ENCODE results near the gene HOXA2. TPM values are rescaled to one million over a fixed set of nuclear protein-coding genes. Genes with fewer than 3 reads are reported as not detected.

HOXA2 gene
- total RNA-seq, 1 donor from 2014 or later: not detected

DNA sequence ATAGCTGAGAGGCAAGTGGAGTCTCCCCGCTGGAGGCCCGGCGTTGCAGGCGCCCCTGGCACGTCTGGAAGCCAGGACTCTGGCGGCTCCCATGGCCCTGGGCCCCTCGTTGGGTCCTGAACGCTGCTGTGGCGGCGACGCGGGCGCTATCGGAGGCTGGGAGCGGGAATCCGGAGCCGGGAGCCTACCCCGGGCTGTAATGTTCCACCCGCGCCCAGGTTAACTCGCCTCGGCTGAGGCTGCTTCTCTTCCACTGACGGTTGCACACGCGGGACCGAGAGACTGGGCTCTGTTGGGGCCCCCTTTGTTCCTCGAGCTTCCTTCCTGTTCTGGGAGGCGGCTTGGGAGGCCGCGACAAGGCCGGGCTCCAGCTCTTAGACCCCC is 42.3 kb upstream of the HOXA2 start:
- Mint-ChIP-seq H3K4me1 (peaks cover 2% of the 10 kb centered on the region), H3K9me3 (no peaks in the 10 kb centered on the region), H3K27ac (no peak overlapping the region), H3K36me3 (ENCODE audit: low read depth) (no peaks in the 10 kb centered on the region), H3K27me3 (peaks cover 32% of the 10 kb centered on the region), H3K4me3 (no peak overlapping the region)
- DNase-seq: no peak
- intact Hi-C loops (cut with micrococcal nuclease): no loop called here

DNA sequence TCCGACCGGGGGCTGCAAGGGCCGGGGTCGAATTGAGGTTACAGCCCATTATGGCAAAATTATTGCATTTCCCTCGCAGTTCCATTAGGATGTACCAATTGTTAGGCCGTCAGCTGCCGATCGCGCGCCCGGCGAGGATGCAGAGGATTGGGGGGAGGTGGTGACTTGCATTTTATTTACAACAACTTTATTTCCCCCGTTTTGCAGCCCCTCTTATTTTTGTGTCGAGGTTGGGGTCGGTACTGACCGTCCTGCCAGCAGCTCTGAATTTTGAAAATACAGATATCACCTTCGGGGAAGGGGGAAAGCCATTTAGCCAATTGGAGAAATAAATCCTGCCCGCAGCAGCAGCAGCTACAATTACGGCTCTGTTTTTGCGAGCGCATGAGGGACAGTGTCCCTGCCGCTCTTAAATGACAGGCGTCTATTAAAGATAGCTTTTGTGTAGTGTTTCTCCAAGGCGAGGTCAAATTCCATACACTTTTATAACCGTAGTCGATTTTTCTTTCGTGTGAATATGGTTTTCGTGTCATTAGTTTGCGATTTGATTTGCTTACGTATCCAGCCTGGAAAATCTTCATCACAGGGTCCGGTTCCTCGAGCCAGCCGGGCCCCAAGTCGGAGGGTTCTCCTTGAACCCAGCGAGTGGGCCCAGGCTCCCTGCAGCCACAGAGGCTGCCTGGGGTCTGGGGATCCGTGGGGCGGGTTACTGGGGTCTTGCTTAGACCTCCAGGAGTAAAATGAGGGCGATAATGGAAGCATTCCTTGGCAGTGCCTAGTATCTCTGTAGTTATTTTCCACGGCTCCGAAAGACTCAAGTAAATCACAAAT is 41.7 kb upstream of the HOXA2 start:
- Mint-ChIP-seq H3K27me3 (peaks cover 27% of the 10 kb centered on the region), H3K4me1 (peaks cover 2% of the 10 kb centered on the region), H3K9me3 (no peaks in the 10 kb centered on the region), H3K36me3 (ENCODE audit: low read depth) (no peaks in the 10 kb centered on the region), H3K4me3 (no peak overlapping the region), H3K27ac (no peak overlapping the region)
- DNase-seq: no peak
- intact Hi-C loops (cut with micrococcal nuclease): no loop called here

DNA sequence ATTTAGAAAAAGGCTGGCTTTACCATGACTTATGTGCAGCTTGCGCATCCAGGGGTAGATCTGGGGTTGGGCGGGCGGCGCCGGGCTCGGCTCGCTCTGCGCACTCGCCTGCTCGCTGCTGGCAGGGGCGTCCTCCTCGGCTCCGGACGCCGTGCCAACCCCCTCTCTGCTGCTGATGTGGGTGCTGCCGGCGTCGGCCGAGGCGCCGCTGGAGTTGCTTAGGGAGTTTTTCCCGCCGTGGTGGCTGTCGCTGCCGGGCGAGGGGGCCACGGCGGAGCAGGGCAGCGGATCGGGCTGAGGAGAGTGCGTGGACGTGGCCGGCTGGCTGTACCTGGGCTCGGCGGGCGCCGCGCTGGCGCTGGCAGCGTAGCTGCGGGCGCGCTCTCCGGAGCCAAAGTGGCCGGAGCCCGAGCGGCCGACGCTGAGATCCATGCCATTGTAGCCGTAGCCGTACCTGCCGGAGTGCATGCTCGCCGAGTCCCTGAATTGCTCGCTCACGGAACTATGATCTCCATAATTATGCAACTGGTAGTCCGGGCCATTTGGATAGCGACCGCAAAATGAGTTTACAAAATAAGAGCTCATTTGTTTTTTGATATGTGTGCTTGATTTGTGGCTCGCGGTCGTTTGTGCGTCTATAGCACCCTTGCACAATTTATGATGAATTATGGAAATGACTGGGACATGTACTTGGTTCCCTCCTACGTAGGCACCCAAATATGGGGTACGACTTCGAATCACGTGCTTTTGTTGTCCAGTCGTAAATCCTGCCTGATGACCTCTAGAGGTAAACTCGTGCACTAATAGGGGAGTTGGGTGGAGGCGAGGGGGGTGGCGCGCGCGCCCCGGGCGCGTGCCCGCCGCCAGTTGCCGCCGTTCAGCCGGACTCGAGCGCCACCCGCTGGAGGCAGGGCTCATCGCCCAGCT is 40.8 kb upstream of the HOXA2 start, which contains the start of gene HOXA5:
HOXA5 (minus strand) TSS at position 659 of the 927 bp plus-strand sequence; CDS start at position 585, 74 bp downstream.
- no peaks in the 10 kb centered on the region for H3K9me3 Mint-ChIP-seq
- no peak within 1 kb of the TSS for H3K27ac Mint-ChIP-seq
- peaks cover 24% of the 10 kb centered on the region for H3K27me3 Mint-ChIP-seq
- DNase-seq: no peak
- intact Hi-C loops (cut with micrococcal nuclease): no loop called here
- peaks cover 2% of the 10 kb centered on the region for H3K4me1 Mint-ChIP-seq
- no peak within 1 kb of the TSS for H3K4me3 Mint-ChIP-seq
- no peaks in the 10 kb centered on the region for H3K36me3 Mint-ChIP-seq (ENCODE audit: low read depth)

DNA sequence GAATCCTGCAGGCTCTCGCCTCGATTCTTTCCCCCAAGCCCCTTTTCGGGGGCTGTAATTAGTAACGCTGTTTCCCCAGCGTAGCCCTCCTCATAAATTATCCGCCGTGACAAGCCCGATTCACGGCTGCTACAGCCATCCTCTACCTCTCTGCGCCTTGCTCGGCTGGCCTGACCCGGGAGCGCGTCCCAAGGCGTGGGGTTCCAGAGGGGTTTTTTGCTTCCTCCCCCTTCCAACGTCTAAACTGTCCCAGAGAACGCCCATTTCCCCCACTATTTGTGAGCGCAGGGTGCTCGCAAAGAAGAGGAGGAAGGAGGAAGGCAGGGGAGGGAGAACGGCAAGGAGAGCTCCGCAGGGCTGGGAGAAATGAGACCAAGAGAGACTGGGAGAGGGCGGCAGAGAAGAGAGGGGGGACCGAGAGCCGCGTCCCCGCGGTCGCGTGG is 40.1 kb upstream of the HOXA2 start:
- Mint-ChIP-seq H3K27ac (no peak overlapping the region), H3K4me1 (no peaks in the 10 kb centered on the region), H3K27me3 (peaks cover 25% of the 10 kb centered on the region), H3K9me3 (no peaks in the 10 kb centered on the region), H3K36me3 (ENCODE audit: low read depth) (no peaks in the 10 kb centered on the region), H3K4me3 (no peak overlapping the region)
- intact Hi-C loops (cut with micrococcal nuclease): no loop called here
- no peak for DNase-seq

DNA sequence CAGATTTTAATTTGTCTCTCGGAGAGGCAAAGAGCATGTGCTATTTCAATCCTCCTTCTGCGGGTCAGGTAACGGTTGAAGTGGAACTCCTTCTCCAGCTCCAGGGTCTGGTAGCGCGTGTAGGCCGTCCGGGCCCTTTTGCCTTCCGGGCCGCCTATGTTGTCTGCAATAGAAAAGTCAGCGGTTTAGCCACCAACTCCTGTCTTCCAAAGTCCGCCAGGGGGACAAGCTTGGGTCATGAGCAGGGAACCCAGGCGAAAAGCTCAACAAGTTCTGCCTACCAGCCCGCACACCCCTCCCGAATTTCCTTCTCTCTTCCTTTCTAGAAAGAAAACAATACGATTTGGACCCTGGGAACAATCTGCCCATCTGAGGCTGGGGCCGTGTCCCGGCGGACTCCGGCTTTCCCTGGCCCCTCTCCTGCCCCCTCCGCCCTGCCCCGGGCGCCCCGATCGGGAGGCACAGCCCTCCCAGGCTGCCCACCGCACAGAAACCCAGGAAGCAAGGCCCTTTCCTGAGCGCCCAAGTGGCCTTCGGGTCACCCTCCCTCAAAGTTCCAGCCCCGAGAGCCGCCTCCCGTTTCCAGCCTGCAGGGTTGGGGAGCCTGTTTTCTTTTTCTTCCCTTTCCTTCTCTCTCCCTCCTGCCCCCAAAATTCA is 39.6 kb upstream of the HOXA2 start:
- H3K9me3 Mint-ChIP-seq: no peaks in the 10 kb centered on the region
- intact Hi-C loops (cut with micrococcal nuclease): no loop called here
- no peaks in the 10 kb centered on the region for H3K36me3 Mint-ChIP-seq (ENCODE audit: low read depth)
- H3K27ac Mint-ChIP-seq: no peak overlapping the region
- H3K4me1 Mint-ChIP-seq: no peaks in the 10 kb centered on the region
- no peak for DNase-seq
- H3K4me3 Mint-ChIP-seq: no peak overlapping the region
- peaks cover 26% of the 10 kb centered on the region for H3K27me3 Mint-ChIP-seq

DNA sequence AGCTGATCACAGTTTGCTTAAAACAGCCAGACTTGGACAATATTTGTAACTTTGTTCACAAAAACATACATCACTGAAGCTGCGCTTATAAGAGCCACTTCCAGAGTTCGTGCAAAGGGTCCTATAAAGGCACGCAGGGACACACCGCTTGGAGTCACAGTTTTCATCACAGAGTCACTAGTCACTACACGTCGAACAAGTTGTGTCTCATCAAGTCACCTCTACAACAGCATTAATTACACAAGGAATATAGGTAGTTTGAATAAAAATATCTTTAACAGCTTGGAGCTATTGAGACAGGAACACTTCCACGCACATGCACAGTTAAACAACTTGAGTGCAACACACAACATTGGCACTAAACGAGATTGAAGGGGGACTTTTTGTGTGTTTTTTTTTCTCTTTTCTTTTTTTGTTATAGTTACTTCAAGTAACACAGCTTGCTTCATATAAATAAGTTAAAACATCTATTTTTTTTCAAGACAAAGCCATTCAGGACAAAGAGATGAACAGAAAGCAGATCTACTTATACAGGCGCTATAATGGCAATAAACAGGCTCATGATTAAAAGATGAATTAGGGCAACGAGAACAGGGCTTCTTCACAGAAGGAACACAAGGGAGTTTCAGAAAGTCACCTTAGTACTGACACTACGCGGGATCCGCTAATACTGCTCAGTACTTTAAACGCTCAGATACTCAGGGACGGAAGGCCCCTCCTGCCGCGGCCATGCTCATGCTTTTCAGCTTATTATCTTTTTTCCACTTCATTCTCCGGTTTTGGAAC is 38.8 kb upstream of the HOXA2 start:
- DNase-seq: no peak
- intact Hi-C loops (cut with micrococcal nuclease): no loop called here
- no peak overlapping the region for H3K4me3 Mint-ChIP-seq
- H3K36me3 Mint-ChIP-seq (ENCODE audit: low read depth): no peaks in the 10 kb centered on the region
- H3K9me3 Mint-ChIP-seq: no peaks in the 10 kb centered on the region
- no peak overlapping the region for H3K27ac Mint-ChIP-seq
- H3K4me1 Mint-ChIP-seq: no peaks in the 10 kb centered on the region
- peaks cover 23% of the 10 kb centered on the region for H3K27me3 Mint-ChIP-seq

DNA sequence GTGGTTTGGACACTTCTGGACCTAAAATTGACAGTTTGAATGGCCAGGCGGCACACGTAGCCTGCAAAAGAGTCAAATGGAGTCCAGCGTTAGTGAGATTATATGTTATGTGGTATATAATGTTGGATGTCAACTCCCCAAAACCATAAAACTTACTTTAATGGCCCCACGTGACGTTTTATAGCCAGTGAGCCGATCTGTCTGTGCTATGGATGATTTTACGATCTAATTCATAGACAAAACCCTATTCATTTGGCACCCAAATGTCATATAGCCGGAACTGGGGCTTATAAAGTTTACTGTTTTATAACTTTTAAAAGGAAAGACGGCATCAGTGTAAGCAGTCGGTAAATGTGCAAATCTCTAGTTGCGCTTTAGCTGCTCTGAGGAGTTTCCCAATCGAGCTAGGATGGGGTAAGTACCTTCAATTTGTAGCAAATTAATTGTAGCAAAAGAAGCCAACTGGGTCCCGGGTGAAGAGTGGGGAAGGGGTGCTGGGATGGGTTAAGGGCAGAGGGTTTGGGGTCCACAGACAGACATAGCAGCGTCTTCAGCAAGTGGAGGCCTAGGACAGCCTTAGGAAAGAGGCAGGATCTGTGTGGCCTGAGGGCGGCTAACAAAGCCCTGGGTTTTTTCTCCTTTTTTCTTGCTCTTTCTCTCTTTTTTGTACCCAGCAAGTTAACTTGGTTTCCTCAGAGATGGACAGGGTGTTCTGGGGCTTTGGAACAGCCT is 37.8 kb upstream of the HOXA2 start:
- Mint-ChIP-seq H3K9me3 (no peaks in the 10 kb centered on the region), H3K4me1 (no peaks in the 10 kb centered on the region), H3K27me3 (peaks cover 27% of the 10 kb centered on the region), H3K27ac (no peak overlapping the region), H3K36me3 (ENCODE audit: low read depth) (no peaks in the 10 kb centered on the region), H3K4me3 (no peak overlapping the region)
- intact Hi-C loops (cut with micrococcal nuclease): no loop called here
- DNase-seq: no peak

DNA sequence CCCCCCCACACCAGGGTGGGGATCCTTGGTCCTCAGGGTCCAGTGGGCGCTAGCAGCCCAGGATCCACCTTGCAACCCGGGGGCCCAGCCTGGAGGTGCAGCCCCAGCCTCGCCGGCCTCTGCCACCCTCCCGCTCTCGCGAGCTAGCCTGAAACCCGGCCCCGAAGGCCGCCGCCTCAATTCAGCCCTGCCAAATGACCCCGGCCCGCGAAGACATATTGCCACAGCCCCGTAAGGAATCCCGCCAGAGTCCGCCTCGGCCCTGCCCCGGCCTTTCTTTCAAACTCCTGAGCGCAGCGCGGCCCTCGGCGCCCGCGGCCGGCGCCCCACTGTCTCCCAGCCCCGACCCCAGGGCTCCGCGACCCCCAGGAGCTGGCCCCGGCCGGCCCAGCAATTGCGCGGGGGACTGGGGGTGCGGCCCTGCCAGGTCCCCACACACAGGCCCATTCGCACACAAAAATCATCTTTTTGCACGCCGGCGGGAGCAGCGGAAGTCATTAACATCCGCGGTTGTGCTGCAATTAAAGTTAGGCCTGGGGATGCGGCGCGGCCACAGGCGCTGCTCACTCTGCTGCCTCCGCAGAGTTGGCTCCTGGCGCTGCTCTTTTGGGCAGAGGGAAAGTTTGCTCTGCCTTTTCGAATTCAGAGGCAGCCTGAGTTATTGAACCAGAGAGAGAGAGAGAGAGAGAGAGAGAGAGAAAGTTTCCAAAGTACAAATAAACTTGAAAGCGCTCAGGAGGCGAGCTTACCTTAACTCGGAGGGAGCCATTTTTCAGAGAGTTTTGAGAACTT is 37.0 kb upstream of the HOXA2 start:
- peaks cover 32% of the 10 kb centered on the region for H3K27me3 Mint-ChIP-seq
- no peak overlapping the region for H3K27ac Mint-ChIP-seq
- H3K4me3 Mint-ChIP-seq: no peak overlapping the region
- H3K36me3 Mint-ChIP-seq (ENCODE audit: low read depth): no peaks in the 10 kb centered on the region
- no peaks in the 10 kb centered on the region for H3K9me3 Mint-ChIP-seq
- intact Hi-C loops (cut with micrococcal nuclease): no loop called here
- no peak for DNase-seq
- H3K4me1 Mint-ChIP-seq: peaks cover 6% of the 10 kb centered on the region

DNA sequence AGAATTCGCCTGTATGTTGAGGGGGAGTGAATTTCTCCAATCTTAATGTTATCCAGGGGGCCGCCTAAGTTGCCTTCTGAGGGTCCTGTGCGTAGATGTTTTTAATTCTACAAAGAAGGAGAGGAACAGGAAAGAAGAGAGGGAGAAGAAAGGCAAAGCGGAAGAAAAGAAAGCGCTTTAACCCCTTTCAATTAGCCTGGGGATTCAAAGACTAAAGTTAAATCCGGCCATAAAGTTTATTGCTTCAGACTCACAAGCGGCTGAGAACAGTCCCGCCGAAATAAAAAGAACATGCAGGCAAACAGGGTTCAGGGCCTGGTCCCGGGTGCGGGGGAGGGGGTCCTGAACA is 36.5 kb upstream of the HOXA2 start:
- peaks cover 12% of the 10 kb centered on the region for H3K4me1 Mint-ChIP-seq
- DNase-seq: no peak
- peaks cover 34% of the 10 kb centered on the region for H3K27me3 Mint-ChIP-seq
- H3K27ac Mint-ChIP-seq: no peak overlapping the region
- intact Hi-C loops (cut with micrococcal nuclease): no loop called here
- no peaks in the 10 kb centered on the region for H3K9me3 Mint-ChIP-seq
- no peaks in the 10 kb centered on the region for H3K36me3 Mint-ChIP-seq (ENCODE audit: low read depth)
- no peak overlapping the region for H3K4me3 Mint-ChIP-seq

DNA sequence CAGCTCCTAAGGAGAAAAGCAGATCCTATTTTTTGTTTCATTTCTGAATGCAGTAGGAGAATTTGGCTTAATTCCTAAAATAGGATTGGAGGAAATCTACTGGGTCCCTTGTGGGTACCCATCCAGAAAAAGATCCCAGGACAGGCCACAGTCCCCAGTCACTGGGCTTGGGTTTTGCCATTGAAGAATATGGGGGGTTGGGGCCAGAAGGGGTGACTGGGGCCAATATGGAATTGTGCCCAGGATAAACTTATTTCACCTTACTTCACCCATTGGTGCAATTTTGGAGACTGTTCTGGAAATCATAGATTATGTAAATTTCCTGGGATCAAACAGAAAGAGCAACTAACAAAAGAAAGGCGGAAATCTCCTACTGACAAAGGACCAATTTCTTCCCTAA is 36.0 kb upstream of the HOXA2 start:
- Mint-ChIP-seq H3K27ac (no peak overlapping the region), H3K4me3 (no peak overlapping the region), H3K27me3 (peaks cover 34% of the 10 kb centered on the region), H3K4me1 (peaks cover 14% of the 10 kb centered on the region), H3K9me3 (no peaks in the 10 kb centered on the region), H3K36me3 (ENCODE audit: low read depth) (no peaks in the 10 kb centered on the region)
- intact Hi-C loops (cut with micrococcal nuclease): no loop called here
- no peak for DNase-seq

DNA sequence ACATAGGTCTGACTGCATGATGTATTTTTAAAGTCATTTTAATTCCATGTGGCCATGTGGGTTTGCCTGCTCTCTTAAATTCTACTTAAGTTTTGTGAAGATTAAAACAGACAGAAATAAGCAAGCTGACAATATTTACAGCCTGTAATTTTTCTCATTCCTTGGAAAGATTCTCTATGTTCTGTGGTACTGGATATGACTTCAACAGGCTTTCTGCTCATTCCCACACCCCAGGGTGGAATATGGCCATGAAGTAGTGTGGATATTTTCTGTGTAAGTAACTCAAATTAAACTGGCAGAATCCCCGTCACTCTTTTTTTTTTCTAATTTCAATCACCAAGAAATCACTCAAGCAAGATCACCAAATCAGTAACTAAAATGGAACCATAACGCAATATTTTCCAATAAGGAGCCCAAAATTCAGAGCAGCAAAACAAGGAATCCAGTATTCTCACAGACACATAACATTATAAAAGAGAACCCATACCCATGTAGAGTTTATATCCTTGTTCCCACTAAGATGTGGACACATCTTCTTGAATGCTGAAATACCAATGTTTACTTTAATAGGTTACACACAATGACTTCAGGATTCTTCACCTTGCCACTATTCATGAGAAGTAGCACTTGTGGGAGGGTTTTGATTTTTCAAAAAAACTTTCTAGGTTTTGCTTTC is 35.3 kb upstream of the HOXA2 start:
- H3K4me3 Mint-ChIP-seq: no peak overlapping the region
- H3K9me3 Mint-ChIP-seq: no peaks in the 10 kb centered on the region
- no peak overlapping the region for H3K27ac Mint-ChIP-seq
- no peak for DNase-seq
- H3K36me3 Mint-ChIP-seq (ENCODE audit: low read depth): no peaks in the 10 kb centered on the region
- H3K27me3 Mint-ChIP-seq: peaks cover 39% of the 10 kb centered on the region
- intact Hi-C loops (cut with micrococcal nuclease): no loop called here
- H3K4me1 Mint-ChIP-seq: peaks cover 14% of the 10 kb centered on the region

DNA sequence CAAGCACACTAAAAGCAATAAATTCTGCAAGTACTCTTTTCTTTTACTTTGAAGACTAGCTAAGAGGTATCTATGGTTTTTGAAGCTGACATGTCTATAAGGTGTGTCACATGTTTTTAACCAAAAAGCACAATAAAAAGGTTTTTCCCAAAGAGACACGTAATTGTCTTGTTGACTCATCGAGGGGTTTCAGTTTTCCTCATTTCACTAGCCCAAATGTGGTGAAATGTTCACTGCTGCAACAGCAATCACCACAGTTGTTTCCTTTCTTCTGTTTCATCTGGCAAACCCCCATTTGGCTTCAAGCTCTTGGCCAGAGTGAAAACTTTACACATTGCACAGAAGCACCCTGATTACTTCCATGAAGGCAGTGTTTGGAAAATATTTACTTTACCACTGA is 31.9 kb upstream of the HOXA2 start:
- Mint-ChIP-seq H3K36me3 (ENCODE audit: low read depth) (peaks cover under 1% of the 10 kb centered on the region), H3K4me1 (peaks cover 14% of the 10 kb centered on the region), H3K4me3 (peak overlapping the region; percentile 2), H3K27ac (no peak overlapping the region), H3K27me3 (peaks cover 47% of the 10 kb centered on the region), H3K9me3 (peaks cover 3% of the 10 kb centered on the region)
- DNase-seq: peak; percentile 62
- intact Hi-C loops (cut with micrococcal nuclease): loop anchor here (2.0 to 5.0 kb wide), 2 partner anchors 16 to 37 kb away; partner anchors contain the start of gene HOXA1
